ENCODE data around the gene SUMO2. TPM values are rescaled to one million over a fixed set of nuclear protein-coding genes. Genes with fewer than 3 reads are reported as not detected.
A peak's percentile ranks its signal among the peaks of the same experiment; 100 is the strongest.
"Not testable (repeated sequence)": the region's sequence is repeated elsewhere in the genome, so short reads cannot be mapped to it uniquely, and the experiment has no call there.

The SUMO2 gene
- total and polyA plus RNA-seq, 8 donors, result 38.1 to 178 (median 118) TPM

GRCh38 chr17:75168998-75169397 is 13.8 kb downstream of the SUMO2 start:
- ATAC-seq (no peak), DNase-seq (no peak), FAIRE-seq (no peak)
- no peak overlapping the region for H3K27ac ChIP-seq
- intact Hi-C loops (cut with DNase I), result no loop called here
- TF ChIP-seq CTCF (IDR thresholded peaks at IDR 0.05), result no peak
- peaks cover 0 to 27% (median 11%) of the 10 kb centered on the region in 3 donors for H3K36me3 ChIP-seq
- no peaks in the 10 kb centered on the region for H3K4me1 ChIP-seq
- no peak overlapping the region for H3K4me3 ChIP-seq
- no peaks in the 10 kb centered on the region for H3K9me3 ChIP-seq
- H3K27me3 ChIP-seq, result no peaks in the 10 kb centered on the region
- WGBS, 2 donors, result 76 to 82% methylated on average over 4 of the region's 4 CpGs

GRCh38 chr17:75164606-75165005 is 18.2 kb downstream of the SUMO2 start:
- 96 to 98% methylated on average over 15 of the region's 15 CpGs for WGBS, 2 donors
- ATAC-seq; H3K4me3 ChIP-seq; H3K9me3 ChIP-seq; H3K4me1 ChIP-seq; H3K27me3 ChIP-seq; FAIRE-seq; intact Hi-C loops (cut with DNase I); H3K27ac ChIP-seq: not testable (repeated sequence)
- H3K36me3 ChIP-seq, result peaks cover 0 to 10% (median 6%) of the 10 kb centered on the region in 3 donors
- DNase-seq, result peak in 1 of 6 donors; percentile 8

GRCh38 chr17:75163074-75163473 is 19.7 kb downstream of the SUMO2 start:
- DNase-seq (peak in 1 of 6 donors; percentile 14), FAIRE-seq (no peak), ATAC-seq (no peak)
- H3K9me3 ChIP-seq, result no peaks in the 10 kb centered on the region
- H3K27me3 ChIP-seq, result no peaks in the 10 kb centered on the region
- H3K4me3 ChIP-seq, result no peak overlapping the region
- H3K36me3 ChIP-seq, result peaks cover 0 to 10% (median 6%) of the 10 kb centered on the region in 3 donors
- TF ChIP-seq CTCF (IDR thresholded peaks at IDR 0.05), result no peak
- H3K27ac ChIP-seq, result no peak overlapping the region
- 85 to 88% methylated on average over 5 of the region's 5 CpGs for WGBS, 2 donors
- intact Hi-C loops (cut with DNase I), result no loop called here
- no peaks in the 10 kb centered on the region for H3K4me1 ChIP-seq

- H3K27me3 ChIP-seq, result no peaks in the 10 kb centered on the region
- H3K4me1 ChIP-seq, result no peaks in the 10 kb centered on the region
- DNase-seq, result no peak
- H3K4me3 ChIP-seq, result no peak overlapping the region
- no peaks in the 10 kb centered on the region for H3K9me3 ChIP-seq
- no peaks in the 10 kb centered on the region for H3K36me3 ChIP-seq
- H3K27ac ChIP-seq, result no peak overlapping the region
- no peak for ATAC-seq
- 88 to 93% methylated on average over 5 of the region's 5 CpGs for WGBS, 2 donors
- no peak for FAIRE-seq
- TF ChIP-seq CTCF (IDR thresholded peaks at IDR 0.05), result no peak
- intact Hi-C loops (cut with DNase I), result no loop called here
These were observed 22.5 kb downstream of the SUMO2 start for GRCh38 chr17:75160211-75160610.

- no peaks in the 10 kb centered on the region for H3K9me3 ChIP-seq
- H3K4me3 ChIP-seq, result no peak overlapping the region
- WGBS, 2 donors, result 90 to 91% methylated on average over 4 of the region's 4 CpGs
- no peak overlapping the region for H3K27ac ChIP-seq
- no peaks in the 10 kb centered on the region for H3K27me3 ChIP-seq
- no peaks in the 10 kb centered on the region for H3K4me1 ChIP-seq
- intact Hi-C loops (cut with DNase I), result no loop called here
- FAIRE-seq, result no peak
- no peak for TF ChIP-seq CTCF (IDR thresholded peaks at IDR 0.05)
- ATAC-seq, result no peak
- no peaks in the 10 kb centered on the region for H3K36me3 ChIP-seq
- DNase-seq, result no peak
These were observed 23.3 kb downstream of the SUMO2 start for GRCh38 chr17:75159196-75160031.

- not testable (repeated sequence) for H3K27ac ChIP-seq, ATAC-seq
These were observed 24.3 kb downstream of the SUMO2 start for GRCh38 chr17:75158480-75158879.

More at GRCh38 chr17:75158480-75158879, 24.3 kb downstream of the SUMO2 start:
- H3K4me1 ChIP-seq; FAIRE-seq; H3K27me3 ChIP-seq; intact Hi-C loops (cut with DNase I); H3K4me3 ChIP-seq; H3K9me3 ChIP-seq; H3K36me3 ChIP-seq; DNase-seq: not testable (repeated sequence)
- 87 to 92% methylated on average over 8 of the region's 8 CpGs for WGBS, 2 donors
